WTC11 (cell line): ENCODE measurements around the gene ACOT13. TPM values are rescaled to one million over a fixed set of nuclear protein-coding genes. Genes with fewer than 3 reads are reported as not detected.
"Not testable (repeated sequence)": the region's sequence is repeated elsewhere in the genome, so short reads cannot be mapped to it uniquely, and the experiment has no call there.

ENCODE experiments used
- ATAC-seq: fragments of 200-7000 bp; cut with Tn5 transposase; 2 replicates; pipeline ENCODE4 v1.10.0; 2021; ENCODE audit warnings: mild to moderate bottlenecking, moderate library complexity
- CTCF ChIA-PET: fragments of 300-600 bp; sonication (Branson Sonifier 250); formaldehyde crosslinking; loops from one replicate; lab custom pipeline; 2021; ENCODE audit warnings: antibody characterized with exemption; lab: Charles Lee
- POLR2A ChIA-PET: fragments of 350-600 bp; sonication (Branson Sonifier 250); formaldehyde crosslinking; loops from one replicate; lab custom pipeline; 2021; ENCODE audit warnings: antibody characterized with exemption; lab: Charles Lee
- DNase-seq: peaks from one replicate; pipeline ENCODE4 v3.0.0; 2021; ENCODE audit warnings: low spot score
- H3K27ac Mint-ChIP-seq: 2 replicates; pipeline ENCODE4 v1.8.0; 2021; ENCODE audit warnings: mixed read lengths
- H3K27me3 Mint-ChIP-seq: 2 replicates; pipeline ENCODE4 v1.8.0; 2021; ENCODE audit warnings: low read depth, mild to moderate bottlenecking, moderate library complexity, mixed read lengths
- H3K36me3 Mint-ChIP-seq: 2 replicates; pipeline ENCODE4 v1.8.0; 2021; ENCODE audit warnings: mixed read lengths
- H3K4me1 Mint-ChIP-seq: 2 replicates; pipeline ENCODE4 v1.8.0; 2022; ENCODE audit warnings: mixed read lengths
- H3K4me3 Mint-ChIP-seq: 2 replicates; pipeline ENCODE4 v1.8.0; 2021; ENCODE audit warnings: mild to moderate bottlenecking, moderate library complexity, mixed read lengths
- H3K9me3 Mint-ChIP-seq: 2 replicates; pipeline ENCODE4 v1.8.0; 2021; ENCODE audit warnings: mixed read lengths
- CBFB ChIP-seq: sonication (generic); formaldehyde crosslinking; IDR thresholded peaks from 2 replicates; pipeline ENCODE4 v1.8.1; 2022; ENCODE audit warnings: mild to moderate bottlenecking, low read depth, missing genetic modification reagents
- CTCF ChIP-seq: fragments of 200-600 bp; IDR thresholded peaks from 2 replicates; pipeline ENCODE4 v1.8.0; 2022; ENCODE audit warnings: antibody characterized with exemption
- FOXK1 ChIP-seq: sonication (generic); formaldehyde crosslinking; IDR thresholded peaks from 2 replicates; pipeline ENCODE4 v1.8.0; 2022; ENCODE audit warnings: mild to moderate bottlenecking, moderate library complexity, missing genetic modification reagents
- GTF2I ChIP-seq: fragments of 250-450 bp; sonication (Bioruptor Pico); conservative IDR thresholded peaks from 2 replicates; pipeline ENCODE4 v1.4.0; 2021; ENCODE audit warnings: mild to moderate bottlenecking
- MAX ChIP-seq: sonication (generic); formaldehyde crosslinking; IDR thresholded peaks from 2 replicates; pipeline ENCODE4 v1.8.0; 2022; ENCODE audit warnings: mild to moderate bottlenecking, missing genetic modification reagents
- NFYB ChIP-seq: sonication (generic); formaldehyde crosslinking; conservative IDR thresholded peaks from 2 replicates; pipeline ENCODE4 v1.8.0; 2022; ENCODE audit warnings: low read depth, missing genetic modification reagents
- PRDM15 ChIP-seq: sonication (generic); formaldehyde crosslinking; IDR thresholded peaks from 2 replicates; pipeline ENCODE4 v1.8.0; 2022; ENCODE audit warnings: missing genetic modification reagents
- TP53 ChIP-seq: sonication (generic); formaldehyde crosslinking; IDR thresholded peaks from 2 replicates; pipeline ENCODE4 v1.8.1; 2023; ENCODE audit warnings: mild to moderate bottlenecking, missing genetic modification reagents
- ZMAT4 ChIP-seq: fragments of 250-450 bp; sonication (Bioruptor Pico); IDR thresholded peaks from 2 replicates; pipeline ENCODE4 v1.9.0; 2021; ENCODE audit warnings: mild to moderate bottlenecking
- ZNF138 ChIP-seq: sonication (generic); formaldehyde crosslinking; conservative IDR thresholded peaks from 2 replicates; pipeline ENCODE4 v1.8.1; 2022; ENCODE audit warnings: mild to moderate bottlenecking, moderate library complexity, missing genetic modification reagents
- ZNF232 ChIP-seq: sonication (generic); formaldehyde crosslinking; IDR thresholded peaks from 2 replicates; pipeline ENCODE4 v1.8.0; 2022; ENCODE audit warnings: mild to moderate bottlenecking, missing genetic modification reagents
- ZNF396 ChIP-seq: fragments of 250-450 bp; sonication (Bioruptor Pico); IDR thresholded peaks from 2 replicates; pipeline ENCODE4 v1.8.0; 2021; ENCODE audit warnings: mild to moderate bottlenecking, moderate library complexity, borderline replicate concordance
- ZNF423 ChIP-seq: fragments of 250-450 bp; sonication (Bioruptor Pico); IDR thresholded peaks from 2 replicates; pipeline ENCODE4 v2.1.2; 2022; ENCODE audit warnings: mild to moderate bottlenecking, moderate library complexity
- ZNF512 ChIP-seq: sonication (generic); formaldehyde crosslinking; IDR thresholded peaks from 2 replicates; pipeline ENCODE4 v1.8.1; 2022; ENCODE audit warnings: missing genetic modification reagents, borderline replicate concordance
- total RNA-seq: library from RNA; stranded (reverse); gene quantifications from 3 replicates; pipeline ENCODE4 v1.2.3, GENCODE V29; 2021

Gene ACOT13
- total RNA-seq, 1 experiment from 2014 or later: 54.0 TPM

GRCh38 chr6:24660105-24660504, 6.8 kb upstream of the ACOT13 start:
- Mint-ChIP-seq H3K27me3 (no peaks in the 10 kb centered on the region), H3K36me3 (peaks cover 45% of the 10 kb centered on the region), H3K4me3 (no peak overlapping the region), H3K27ac (peak overlapping the region; percentile 94; the same call in 1 of the 2 replicates), H3K9me3 (no peaks in the 10 kb centered on the region), H3K4me1 (peaks cover 36% of the 10 kb centered on the region)
- TF ChIP-seq ZNF423 (CRISPR knock-in tag): no peak
- TF ChIP-seq MAX (CRISPR knock-in tag): no peak
- TF ChIP-seq ZNF138: no peak
- ChIA-PET POLR2A (interaction anchor here (1.2 kb wide), 1 partner anchor 23 kb away, joined by 4 read pairs; no protein-coding TSS in a partner anchor), CTCF (interaction anchor here (1.1 kb wide), 1 partner anchor 76 kb away, joined by 4 read pairs; no protein-coding TSS in a partner anchor)
- ATAC-seq (no peak), DNase-seq (no peak)

- peaks cover 48% of the 10 kb centered on the region for H3K36me3 Mint-ChIP-seq
- not testable (repeated sequence) for H3K9me3 Mint-ChIP-seq, H3K4me3 Mint-ChIP-seq
Observed at GRCh38 chr6:24661759-24662158, 5.1 kb upstream of the ACOT13 start.

GRCh38 chr6:24662236-24662635, 4.6 kb upstream of the ACOT13 start:
- H3K9me3 Mint-ChIP-seq: no peaks in the 10 kb centered on the region
- POLR2A ChIA-PET: no interaction called here
- no peak for TF ChIP-seq GTF2I (CRISPR knock-in tag)
- no peak for TF ChIP-seq TP53 (CRISPR knock-in tag)
- TF ChIP-seq ZNF396: no peak
- TF ChIP-seq FOXK1: no peak
- TF ChIP-seq ZNF232 (CRISPR knock-in tag): no peak
- TF ChIP-seq NFYB: no peak
- no peak for TF ChIP-seq PRDM15 (CRISPR knock-in tag)
- TF ChIP-seq MAX (CRISPR knock-in tag): no peak
- TF ChIP-seq ZMAT4: no peak
- TF ChIP-seq ZNF512 (CRISPR knock-in tag): no peak
- TF ChIP-seq CBFB (CRISPR knock-in tag): no peak
- TF ChIP-seq CTCF: no peak
- TF ChIP-seq, all 79 proteins: peak for 0
- Mint-ChIP-seq H3K27ac (0 out of 2 replicates have a peak overlapping the region, but pooled peaks have one; percentile 57), H3K4me1 (peaks cover 45% of the 10 kb centered on the region), H3K4me3 (no peak overlapping the region), H3K36me3 (peaks cover 48% of the 10 kb centered on the region), H3K27me3 (no peaks in the 10 kb centered on the region)
- CTCF ChIA-PET: no interaction called here
- ATAC-seq (no peak), DNase-seq (no peak)

More at GRCh38 chr6:24661759-24662158, 5.1 kb upstream of the ACOT13 start:
- DNase-seq, CTCF ChIA-PET, ATAC-seq, POLR2A ChIA-PET, H3K27me3 Mint-ChIP-seq: not testable (repeated sequence)
- H3K4me1 Mint-ChIP-seq: peaks cover 42% of the 10 kb centered on the region
- H3K27ac Mint-ChIP-seq: peak overlapping the region; percentile 57; the same call in 1 of the 2 replicates
